ENCODE measurements around the gene VSIG10. TPM values are rescaled to one million over a fixed set of nuclear protein-coding genes. Genes with fewer than 3 reads are reported as not detected.

VSIG10 gene
- total and polyA plus RNA-seq, 2 of the 13 experiments (the other 11 are each of a cell fraction or from before 2014, with no cell fraction given): 25.6 to 42.5 TPM

DNA sequence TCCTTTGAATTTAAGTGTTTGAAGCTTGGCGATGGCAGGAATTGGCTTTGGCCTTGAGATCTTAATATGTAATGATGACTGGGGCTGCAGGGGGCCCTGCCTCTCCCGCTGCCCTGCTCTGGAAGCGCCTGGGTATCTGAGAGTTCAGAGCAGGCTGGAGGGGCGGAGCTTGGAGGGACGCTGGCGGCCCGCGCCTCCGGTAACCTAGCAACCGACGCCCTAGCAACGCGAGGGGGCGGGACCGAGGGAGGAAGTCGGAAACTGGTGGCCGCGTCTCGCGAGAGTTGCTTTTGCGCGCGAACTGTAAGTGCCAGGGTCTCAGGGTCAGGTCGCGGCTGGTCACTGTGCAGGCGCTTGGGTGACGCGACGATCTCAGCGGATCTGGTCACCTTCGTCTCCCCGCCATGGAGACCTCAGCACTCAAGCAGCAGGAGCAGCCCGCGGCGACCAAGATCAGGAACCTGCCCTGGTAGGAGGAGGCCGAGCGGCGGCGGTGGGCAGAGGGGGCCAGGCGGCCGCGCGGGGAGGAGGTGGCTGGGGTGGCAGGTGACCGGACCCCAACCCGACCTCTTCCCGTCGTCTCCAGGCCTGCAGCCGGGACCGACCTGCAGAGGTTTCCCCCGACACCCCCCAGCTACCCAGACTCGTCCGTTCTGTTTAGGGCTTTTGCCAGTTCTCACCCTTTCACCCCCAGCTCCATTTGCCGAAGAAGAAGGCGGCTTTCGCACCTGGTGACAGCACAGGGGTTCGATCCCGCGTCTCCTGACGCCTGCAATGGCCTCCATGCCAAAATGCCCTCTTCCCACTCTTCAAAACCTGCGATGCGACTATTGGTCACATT lies 87.2 kb downstream of the VSIG10 start, which contains the start of gene RFC5 (continued):
- no peak for TF ChIP-seq ZNF281 (CRISPR knock-in tag; IDR thresholded peaks at IDR 0.05; ENCODE audit: borderline replicate concordance)
- peak; percentile 84; the same call in 1 of the 2 replicates for TF ChIP-seq HES4 (CRISPR knock-in tag; IDR thresholded peaks at IDR 0.05; ENCODE audit: borderline replicate concordance)
- TF ChIP-seq, protein P1, sequence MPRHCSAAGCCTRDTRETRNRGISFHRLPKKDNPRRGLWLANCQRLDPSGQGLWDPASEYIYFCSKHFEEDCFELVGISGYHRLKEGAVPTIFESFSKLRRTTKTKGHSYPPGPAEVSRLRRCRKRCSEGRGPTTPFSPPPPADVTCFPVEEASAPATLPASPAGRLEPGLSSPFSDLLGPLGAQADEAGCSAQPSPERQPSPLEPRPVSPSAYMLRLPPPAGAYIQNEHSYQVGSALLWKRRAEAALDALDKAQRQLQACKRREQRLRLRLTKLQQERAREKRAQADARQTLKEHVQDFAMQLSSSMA (CRISPR knock-in tag; IDR thresholded peaks at IDR 0.05): 0 out of 2 replicates have a peak, but pooled peaks have one; percentile 44
- no peak for TF ChIP-seq SIX4 (CRISPR knock-in tag; IDR thresholded peaks at IDR 0.05)
- TF ChIP-seq, protein P2, sequence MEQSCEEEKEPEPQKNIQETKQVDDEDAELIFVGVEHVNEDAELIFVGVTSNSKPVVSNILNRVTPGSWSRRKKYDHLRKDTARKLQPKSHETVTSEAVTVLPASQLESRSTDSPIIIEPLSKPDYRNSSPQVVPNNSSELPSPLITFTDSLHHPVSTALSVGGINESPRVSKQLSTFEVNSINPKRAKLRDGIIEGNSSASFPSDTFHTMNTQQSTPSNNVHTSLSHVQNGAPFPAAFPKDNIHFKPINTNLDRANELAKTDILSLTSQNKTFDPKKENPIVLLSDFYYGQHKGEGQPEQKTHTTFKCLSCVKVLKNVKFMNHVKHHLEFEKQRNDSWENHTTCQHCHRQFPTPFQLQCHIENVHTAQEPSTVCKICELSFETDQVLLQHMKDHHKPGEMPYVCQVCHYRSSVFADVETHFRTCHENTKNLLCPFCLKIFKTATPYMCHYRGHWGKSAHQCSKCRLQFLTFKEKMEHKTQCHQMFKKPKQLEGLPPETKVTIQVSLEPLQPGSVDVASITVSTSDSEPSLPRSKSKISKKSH (CRISPR knock-in tag; IDR thresholded peaks at IDR 0.05; ENCODE audit: borderline replicate concordance): peak; percentile 73; the same call in 1 of the 2 replicates
- TF ChIP-seq, protein P3, sequence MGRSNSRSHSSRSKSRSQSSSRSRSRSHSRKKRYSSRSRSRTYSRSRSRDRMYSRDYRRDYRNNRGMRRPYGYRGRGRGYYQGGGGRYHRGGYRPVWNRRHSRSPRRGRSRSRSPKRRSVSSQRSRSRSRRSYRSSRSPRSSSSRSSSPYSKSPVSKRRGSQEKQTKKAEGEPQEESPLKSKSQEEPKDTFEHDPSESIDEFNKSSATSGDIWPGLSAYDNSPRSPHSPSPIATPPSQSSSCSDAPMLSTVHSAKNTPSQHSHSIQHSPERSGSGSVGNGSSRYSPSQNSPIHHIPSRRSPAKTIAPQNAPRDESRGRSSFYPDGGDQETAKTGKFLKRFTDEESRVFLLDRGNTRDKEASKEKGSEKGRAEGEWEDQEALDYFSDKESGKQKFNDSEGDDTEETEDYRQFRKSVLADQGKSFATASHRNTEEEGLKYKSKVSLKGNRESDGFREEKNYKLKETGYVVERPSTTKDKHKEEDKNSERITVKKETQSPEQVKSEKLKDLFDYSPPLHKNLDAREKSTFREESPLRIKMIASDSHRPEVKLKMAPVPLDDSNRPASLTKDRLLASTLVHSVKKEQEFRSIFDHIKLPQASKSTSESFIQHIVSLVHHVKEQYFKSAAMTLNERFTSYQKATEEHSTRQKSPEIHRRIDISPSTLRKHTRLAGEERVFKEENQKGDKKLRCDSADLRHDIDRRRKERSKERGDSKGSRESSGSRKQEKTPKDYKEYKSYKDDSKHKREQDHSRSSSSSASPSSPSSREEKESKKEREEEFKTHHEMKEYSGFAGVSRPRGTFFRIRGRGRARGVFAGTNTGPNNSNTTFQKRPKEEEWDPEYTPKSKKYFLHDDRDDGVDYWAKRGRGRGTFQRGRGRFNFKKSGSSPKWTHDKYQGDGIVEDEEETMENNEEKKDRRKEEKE (IDR thresholded peaks at IDR 0.05): no peak
- no peak for TF ChIP-seq FOXK2 (IDR thresholded peaks at IDR 0.05)
- TF ChIP-seq ARID4A (CRISPR knock-in tag; IDR thresholded peaks at IDR 0.05; ENCODE audit: borderline replicate concordance): peak; percentile 99
- TF ChIP-seq ZNF282 (IDR thresholded peaks at IDR 0.05; ENCODE audit: partially characterized antibody): no peak
- TF ChIP-seq MYNN (CRISPR knock-in tag; IDR thresholded peaks at IDR 0.05; ENCODE audit: low read depth): 0 out of 2 replicates have a peak, but pooled peaks have one; percentile 48
- peak; percentile 69 for TF ChIP-seq ZNF563 (CRISPR knock-in tag; IDR thresholded peaks at IDR 0.05)
- peak; percentile 82 for TF ChIP-seq KAT8 (CRISPR knock-in tag; IDR thresholded peaks at IDR 0.05)
- TF ChIP-seq ZBTB21 (CRISPR knock-in tag; IDR thresholded peaks at IDR 0.05): no peak
- TF ChIP-seq ATRX (CRISPR knock-in tag; IDR thresholded peaks at IDR 0.05; ENCODE audit: borderline replicate concordance): no peak
- TF ChIP-seq ZNF430 (CRISPR knock-in tag; IDR thresholded peaks at IDR 0.05): peak; percentile 79; the same call in 1 of the 2 replicates
